Heart right ventricle (tissue), 16 donors: ENCODE data around the gene KAT2A. TPM values are rescaled to one million over a fixed set of nuclear protein-coding genes. Genes with fewer than 3 reads are reported as not detected.

ENCODE experiments used
- ATAC-seq, 8 donors: fragments of 200-7000 bp; cut with Tn5 transposase; one replicate each; pipeline ENCODE4 v1.9.1; 2020; ENCODE audit warnings: mild to moderate bottlenecking in 8 of 8, moderate library complexity in 8 of 8, moderate number of reproducible peaks in 1 of 8
- DNase-seq, 2 donors: peaks; one replicate each; pipeline ENCODE4 v3.0.0-alpha.2; 2020
- H3K27ac ChIP-seq, 10 donors: fragments of 200-600 bp; sonication (generic) in 2 of 10; one replicate each; pipeline versions ENCODE4 v1.5.0 to v1.8.0; 2020 to 2022; ENCODE audit warnings: mild to moderate bottlenecking in 3 of 10
- H3K27me3 ChIP-seq, 7 donors: fragments of 200-600 bp; one replicate each; pipeline ENCODE4 v1.8.0; 2021 to 2022; ENCODE audit warnings: mild to moderate bottlenecking in 2 of 7
- H3K36me3 ChIP-seq, 9 donors: fragments of 200-600 bp; sonication (generic) in 1 of 9; one replicate each; pipeline versions ENCODE4 v1.5.0 to v1.8.0; 2020 to 2022; ENCODE audit warnings: mild to moderate bottlenecking in 2 of 9
- H3K4me1 ChIP-seq, 9 donors: fragments of 200-600 bp; sonication (generic) in 1 of 9; one replicate each; pipeline versions ENCODE4 v1.5.0 to v1.8.0; 2020 to 2022; ENCODE audit warnings: mild to moderate bottlenecking in 4 of 9
- H3K4me3 ChIP-seq, 10 donors: fragments of 200-600 bp; sonication (generic) in 2 of 10; one replicate each; pipeline versions ENCODE4 v1.5.0 to v1.8.0; 2020 to 2022; ENCODE audit warnings: mild to moderate bottlenecking in 7 of 10, moderate library complexity in 2 of 10
- H3K9me3 ChIP-seq, 11 donors: fragments of 200-600 bp in 10 of 11; sonication (generic) in 2 of 11; one replicate each; pipeline versions ENCODE4 v1.5.0 to v1.8.0; 2013 to 2022; ENCODE audit warnings: mild to moderate bottlenecking in 2 of 11, control low read depth in 1 of 11, moderate library complexity in 1 of 11
- WGBS, 2 donors: extraction: QIAGEN DNeasy Blood & Tissue Kit; methylation state at CpG; one replicate each; pipeline ENCODE4 v1.1.7; 2013; ENCODE audit warnings: inconsistent platforms in 1 of 2; 5-methylcytosine and 5-hydroxymethylcytosine counted together
- intact Hi-C, 10 donors: fragments of 100-400 bp; cut with DNase I; formaldehyde crosslinking; loops; one replicate each; pipeline versions ENCODE4 v1.11.1 to v1.14.2; 2022
- polyA plus RNA-seq, 2 donors: library from polyadenylated mRNA; stranded (reverse); fragments of 200-250 nt; gene quantifications; one replicate each; pipeline ENCODE4 v1.2.3, GENCODE V29; 2013
- total RNA-seq, 10 donors: library from RNA; stranded (reverse); fragmentation: NEBNext Ultra II Directional in 3 of 10; extraction: Animal tissue kit (Norgen Biotek cat#: 25700) in 3 of 10; gene quantifications; one replicate each; pipeline versions ENCODE4 v1.2.1 to v1.2.4, GENCODE V29; 2021 to 2023
- TF ChIP-seq, protein P1 (sequence below), 9 donors: fragments of 200-600 bp; sonication (generic) in 2 of 9; IDR thresholded peaks; one replicate each; pipeline versions ENCODE4 v1.5.0 to v1.8.0; 2021 to 2022; ENCODE audit warnings: antibody characterized with exemption in 9 of 9, mild to moderate bottlenecking in 5 of 9, moderate library complexity in 1 of 9
- donor health status: Arrhythmogenic right ventricular cardiomyopathy.
- donor health status: ischemic (EF 13 %, LVEDD 7.1; RV severe dilation, severe dysfunction).
- donor health status: healthy with polysubstance abuse.
- donor health status: DM: no; HTN: yes; CAD: no.
- donor health status: DM: no; HTN: no; CAD: no.
- donor health status: ischemic (EF 25% LVEDD 6.9; RV normal size, moderate dysfunction).
- donor health status: ischemic (EF 25% LVEDD 5.7; RV mildly dilated, moderate dysfunction).
- donor health status: healthy.
- donor health status: DM: yes; HTN: yes; CAD: no.
- donor health status: Ischemic cardiomyopathy.
- donor health status: ischemic (EF 35%, LVEDD 5.7; RV mildly dilated, moderate dysfunction).
- donor health status: nonischemic (EF 11% LVEDD 7.7; RV severe dilation, severe dysfunction).
- donor health status: DM: yes; HTN: yes; CAD: no.
- donor health status: PGD.
- donor health status: ischemic (EF 29% LVEDD 5.4; RV normal size, mild dysfunction).
- donor health status: nonischemic (EF 23%, LVEDD 6.1; RV moderate dilation, normal function).

Gene KAT2A
- total and polyA plus RNA-seq, 12 donors = 9.3 to 118 (median 15.0) TPM

DNA sequence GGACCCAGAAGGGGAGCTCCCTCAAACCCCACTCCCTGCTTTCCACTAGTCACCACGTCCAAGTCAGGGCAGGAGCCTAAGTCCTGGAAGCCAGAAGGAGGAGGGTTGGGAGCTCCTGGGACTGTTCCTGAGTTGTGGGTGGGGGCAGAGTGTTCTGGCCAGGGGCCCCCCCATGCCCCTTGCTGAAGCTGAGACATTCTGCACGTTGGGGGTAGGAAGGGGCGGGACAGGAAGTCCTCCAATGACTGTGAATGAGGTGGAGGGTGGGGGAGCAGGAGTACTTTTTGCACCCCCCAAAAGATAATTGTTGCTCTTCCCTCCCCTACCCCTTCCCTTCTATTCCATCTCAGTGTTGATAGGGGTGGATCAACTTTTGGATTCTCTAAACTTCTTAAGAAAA is 49.4 kb downstream of the KAT2A start:
- Histone ChIP-seq H3K4me3 (peak overlapping the region in 5 of 10 donors; percentile 33 to 43 (median 39)), H3K36me3 (no peaks in the 10 kb centered on the region), H3K27me3 (peaks cover 0 to 39% (median 31%) of the 10 kb centered on the region in 7 donors), H3K27ac (no peak overlapping the region), H3K9me3 (no peaks in the 10 kb centered on the region), H3K4me1 (peaks cover 0 to 14% (median 5%) of the 10 kb centered on the region in 9 donors)
- 17 to 27% methylated on average over 3 of the region's 3 CpGs for whole genome bisulfite sequencing, 2 donors
- no peak for ATAC-seq
- intact Hi-C loops = no loop called here
- TF ChIP-seq, protein P1, sequence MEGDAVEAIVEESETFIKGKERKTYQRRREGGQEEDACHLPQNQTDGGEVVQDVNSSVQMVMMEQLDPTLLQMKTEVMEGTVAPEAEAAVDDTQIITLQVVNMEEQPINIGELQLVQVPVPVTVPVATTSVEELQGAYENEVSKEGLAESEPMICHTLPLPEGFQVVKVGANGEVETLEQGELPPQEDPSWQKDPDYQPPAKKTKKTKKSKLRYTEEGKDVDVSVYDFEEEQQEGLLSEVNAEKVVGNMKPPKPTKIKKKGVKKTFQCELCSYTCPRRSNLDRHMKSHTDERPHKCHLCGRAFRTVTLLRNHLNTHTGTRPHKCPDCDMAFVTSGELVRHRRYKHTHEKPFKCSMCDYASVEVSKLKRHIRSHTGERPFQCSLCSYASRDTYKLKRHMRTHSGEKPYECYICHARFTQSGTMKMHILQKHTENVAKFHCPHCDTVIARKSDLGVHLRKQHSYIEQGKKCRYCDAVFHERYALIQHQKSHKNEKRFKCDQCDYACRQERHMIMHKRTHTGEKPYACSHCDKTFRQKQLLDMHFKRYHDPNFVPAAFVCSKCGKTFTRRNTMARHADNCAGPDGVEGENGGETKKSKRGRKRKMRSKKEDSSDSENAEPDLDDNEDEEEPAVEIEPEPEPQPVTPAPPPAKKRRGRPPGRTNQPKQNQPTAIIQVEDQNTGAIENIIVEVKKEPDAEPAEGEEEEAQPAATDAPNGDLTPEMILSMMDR (IDR thresholded peaks at IDR 0.05) = no peak
- no peak for DNase-seq

GRCh38 chr17:42068979-42069378 is 52.2 kb downstream of the KAT2A start:
- Histone ChIP-seq H3K4me1 (peaks cover 0 to 14% (median 5%) of the 10 kb centered on the region in 9 donors), H3K4me3 (no peak overlapping the region), H3K27ac (no peak overlapping the region), H3K27me3 (peaks cover 0 to 35% (median 30%) of the 10 kb centered on the region in 7 donors), H3K36me3 (no peaks in the 10 kb centered on the region), H3K9me3 (no peaks in the 10 kb centered on the region)
- ATAC-seq (no peak), DNase-seq (no peak)
- 83 to 85% methylated on average over 3 of the region's 3 CpGs for WGBS, 2 donors
- intact Hi-C loops = loop anchor here in 7 of 10 donors (5.0 kb wide), 5 partner anchors 33 to 113 kb away; partner anchors contain the start of genes KCNH4 (in 2 of the 7) and DHX58 (in 1 of the 7)
- TF ChIP-seq, protein P1 (IDR thresholded peaks at IDR 0.05) = no peak

- Histone ChIP-seq H3K4me3 (no peak overlapping the region), H3K9me3 (no peaks in the 10 kb centered on the region), H3K4me1 (peaks cover 0 to 17% (median 6%) of the 10 kb centered on the region in 9 donors), H3K27ac (no peak overlapping the region), H3K36me3 (no peaks in the 10 kb centered on the region), H3K27me3 (peaks cover 0 to 21% (median 17%) of the 10 kb centered on the region in 7 donors)
- TF ChIP-seq, protein P1 (IDR thresholded peaks at IDR 0.05) = peak; percentile 78 to 96 (median 88)
- intact Hi-C loops = loop anchor here in 7 of 10 donors (1.0 to 5.0 kb wide), 7 partner anchors 16 to 115 kb away; partner anchors contain the start of genes KCNH4 (in 2 of the 7) and DHX58 (in 1 of the 7)
- ATAC-seq (peak in 4 of 8 donors; percentile 40 to 53 (median 42)), DNase-seq (peak; percentile 48 to 67)
- 44 to 51% methylated on average over 12 of the region's 12 CpGs for WGBS, 2 donors
Measured at GRCh38 chr17:42067371-42068091, 53.6 kb downstream of the KAT2A start.

DNA sequence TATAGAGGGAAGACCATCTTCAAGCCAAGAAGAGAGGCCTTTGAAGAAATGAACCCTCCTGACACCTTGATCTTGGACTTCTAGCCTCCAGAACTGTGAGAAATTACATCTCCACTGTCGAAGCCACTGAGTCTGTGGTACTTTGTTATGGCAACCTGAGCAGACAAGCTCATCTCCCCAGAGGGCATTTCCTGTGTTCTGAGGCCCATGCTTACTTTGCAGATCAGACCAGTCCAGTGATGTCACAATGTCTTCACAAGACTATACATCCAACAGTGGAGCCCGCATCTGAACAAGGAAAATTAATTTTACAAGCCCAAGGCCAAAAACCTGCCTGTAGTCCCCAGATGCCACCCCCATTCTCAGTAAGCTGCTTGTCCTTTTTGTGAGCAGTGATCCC is 56.0 kb downstream of the KAT2A start:
- Histone ChIP-seq H3K4me3 (no peak overlapping the region), H3K36me3 (no peaks in the 10 kb centered on the region), H3K27ac (no peak overlapping the region), H3K9me3 (no peaks in the 10 kb centered on the region), H3K27me3 (peaks cover 0 to 2% (median 0%) of the 10 kb centered on the region in 7 donors), H3K4me1 (peaks cover 0 to 9% (median 3%) of the 10 kb centered on the region in 9 donors)
- 78 to 88% methylated on average over 2 of the region's 2 CpGs for WGBS, 2 donors
- no peak for ATAC-seq
- DNase-seq = no peak
- intact Hi-C loops = loop anchor here in 7 of 10 donors (5.0 kb wide), 5 partner anchors 37 to 117 kb away; partner anchors contain the start of genes KCNH4 (in 2 of the 7) and DHX58 (in 1 of the 7)
- TF ChIP-seq, protein P1 (IDR thresholded peaks at IDR 0.05) = no peak

Other genes with a start within 250 kb of the KAT2A start
- 10 to 100 TPM; 22.0 to 42.2 (median 25.2) TPM for gene ACLY, start 202.4 kb downstream of the KAT2A start, total RNA-seq
- 10 to 100 TPM; 12.1 to 27.0 TPM for gene ACLY, start 202.4 kb downstream of the KAT2A start, polyA plus RNA-seq
- gene ODAD4, start 190.8 kb downstream of the KAT2A start, total RNA-seq = 1 to 10 TPM in 3 of 10 donors, under 1 TPM in 7; 0.23 to 1.6 (median 0.63) TPM
- gene ODAD4, start 190.8 kb downstream of the KAT2A start, polyA plus RNA-seq = 1 to 10 TPM; 1.2 to 1.5 TPM
- 10 to 100 TPM; 19.4 to 42.7 (median 26.2) TPM for gene CNP, start 154.6 kb downstream of the KAT2A start, total RNA-seq
- gene CNP, start 154.6 kb downstream of the KAT2A start, polyA plus RNA-seq = 10 to 100 TPM; 17.2 to 25.6 TPM
- 10 to 100 TPM; 68.8 to 90.0 (median 80.5) TPM for gene DNAJC7, start 103.9 kb downstream of the KAT2A start, total RNA-seq
- 100 to 1,000 TPM in 1 of 2 donors, 10 to 100 TPM in 1; 93.7 to 121 TPM for gene DNAJC7, start 103.9 kb downstream of the KAT2A start, polyA plus RNA-seq
- 10 to 100 TPM; 50.1 to 64.1 (median 57.2) TPM for gene NKIRAS2, start 101.3 kb downstream of the KAT2A start, total RNA-seq
- 10 to 100 TPM; 51.4 to 61.2 TPM for gene NKIRAS2, start 101.3 kb downstream of the KAT2A start, polyA plus RNA-seq
- 1 to 10 TPM in 3 of 10 donors, under 1 TPM in 7; 0.46 to 1.2 (median 0.88) TPM for gene C17orf113, start 70.8 kb downstream of the KAT2A start, total RNA-seq
- 1 to 10 TPM in 1 of 2 donors, under 1 TPM in 1; 0.26 to 1.2 TPM for gene C17orf113, start 70.8 kb downstream of the KAT2A start, polyA plus RNA-seq
- under 1 TPM in 9 of 10 donors, not detected in 1; 0.16 to 0.56 (median 0.24) TPM for gene ZNF385C, start 22.9 kb downstream of the KAT2A start, total RNA-seq
- gene ZNF385C, start 22.9 kb downstream of the KAT2A start, polyA plus RNA-seq = under 1 TPM; 0.09 to 0.29 TPM
- 1 to 10 TPM; 2.2 to 8.4 (median 4.0) TPM for gene DHX58, start 8.7 kb downstream of the KAT2A start, total RNA-seq
- gene DHX58, start 8.7 kb downstream of the KAT2A start, polyA plus RNA-seq = 10 to 100 TPM in 1 of 2 donors, 1 to 10 TPM in 1; 3.4 to 16.9 TPM
- gene HSPB9, start 1.4 kb upstream of the KAT2A start, total RNA-seq = under 1 TPM in 1 of 10 donors, not detected in 9; 0.23 TPM
- under 1 TPM; 0.01 to 0.29 TPM for gene HSPB9, start 1.4 kb upstream of the KAT2A start, polyA plus RNA-seq
- 10 to 100 TPM; 24.6 to 64.4 (median 35.3) TPM for gene RAB5C, start 33.6 kb upstream of the KAT2A start, total RNA-seq
- gene RAB5C, start 33.6 kb upstream of the KAT2A start, polyA plus RNA-seq = 10 to 100 TPM; 33.3 to 76.5 TPM
- under 1 TPM in 6 of 10 donors, not detected in 4; 0.06 to 0.22 (median 0.13) TPM for gene KCNH4, start 59.8 kb upstream of the KAT2A start, total RNA-seq
- gene KCNH4, start 59.8 kb upstream of the KAT2A start, polyA plus RNA-seq = under 1 TPM; 0.07 to 0.29 TPM
- gene HCRT, start 64.1 kb upstream of the KAT2A start, total RNA-seq = not detected
- not detected for gene HCRT, start 64.1 kb upstream of the KAT2A start, polyA plus RNA-seq
- gene GHDC, start 73.1 kb upstream of the KAT2A start, total RNA-seq = 10 to 100 TPM in 2 of 10 donors, 1 to 10 TPM in 8; 4.6 to 11.5 (median 6.2) TPM
- 10 to 100 TPM in 1 of 2 donors, 1 to 10 TPM in 1; 7.0 to 10.1 TPM for gene GHDC, start 73.1 kb upstream of the KAT2A start, polyA plus RNA-seq
- 10 to 100 TPM; 26.3 to 34.7 (median 30.8) TPM for gene STAT5B, start 155.0 kb upstream of the KAT2A start, total RNA-seq
- gene STAT5B, start 155.0 kb upstream of the KAT2A start, polyA plus RNA-seq = 10 to 100 TPM; 14.4 to 22.5 TPM
- 10 to 100 TPM; 13.4 to 28.5 (median 16.1) TPM for gene STAT5A, start 167.1 kb upstream of the KAT2A start, total RNA-seq
- 10 to 100 TPM in 1 of 2 donors, 1 to 10 TPM in 1; 8.2 to 11.9 TPM for gene STAT5A, start 167.1 kb upstream of the KAT2A start, polyA plus RNA-seq